HG03066 (cell line): ENCODE measurements around the gene SEC16A.
A peak's percentile ranks its signal among the peaks of the same experiment; 100 is the strongest.
"Not testable (repeated sequence)": the region's sequence is repeated elsewhere in the genome, so short reads cannot be mapped to it uniquely, and the experiment has no call there.

Source experiments
- ATAC-seq: cut with Tn5 transposase; IDR thresholded peaks from one replicate; pipeline ENCODE4 v1.9.1; 2021; ENCODE audit warnings: low read depth; ENCODE audit not compliant: unreplicated experiment

SEC16A gene

GRCh38 chr9:136429683-136430491 is 53.0 kb downstream of the SEC16A start:
- no peak for ATAC-seq

GRCh38 chr9:136429075-136429628 is 53.7 kb downstream of the SEC16A start:
- no peak for ATAC-seq

- ATAC-seq, result no peak
These were observed 56.1 kb downstream of the SEC16A start for GRCh38 chr9:136426787-136427186.

- not testable (repeated sequence) for ATAC-seq
These were observed 57.5 kb downstream of the SEC16A start for GRCh38 chr9:136425367-136425766.

- no peak for ATAC-seq
These were observed 58.0 kb downstream of the SEC16A start for GRCh38 chr9:136424750-136425362.

- ATAC-seq, result no peak
These were observed 59.3 kb downstream of the SEC16A start for GRCh38 chr9:136423432-136424146.

- ATAC-seq, result no peak
These were observed 60.0 kb downstream of the SEC16A start for GRCh38 chr9:136422876-136423275.

GRCh38 chr9:136421791-136422190 is 61.0 kb downstream of the SEC16A start:
- ATAC-seq, result no peak

- no peak for ATAC-seq
These were observed 63.8 kb downstream of the SEC16A start for GRCh38 chr9:136419092-136419420.

- ATAC-seq, result no peak
These were observed 64.4 kb downstream of the SEC16A start for GRCh38 chr9:136418182-136419091.

GRCh38 chr9:136416914-136417313 is 65.9 kb downstream of the SEC16A start:
- no peak for ATAC-seq

GRCh38 chr9:136416427-136416826 is 66.4 kb downstream of the SEC16A start:
- ATAC-seq, result no peak

GRCh38 chr9:136412962-136413361 is 69.9 kb downstream of the SEC16A start:
- ATAC-seq, result no peak

GRCh38 chr9:136411378-136411777 is 71.5 kb downstream of the SEC16A start:
- no peak for ATAC-seq

- ATAC-seq, result peak; percentile 80
These were observed 72.1 kb downstream of the SEC16A start, which contains the start of the genes ENTR1 and PMPCA for GRCh38 chr9:136410500-136411287. TSS of gene ENTR1 (minus strand) at chr9:136410614. CDS start at chr9:136410397, 217 bp downstream. TSS of gene PMPCA (plus strand) at chr9:136410658. CDS start at chr9:136410669, 11 bp downstream.

- peak; percentile 28 for ATAC-seq
These were observed 73.0 kb downstream of the SEC16A start for GRCh38 chr9:136409557-136410455.

- ATAC-seq, result no peak
These were observed 74.9 kb downstream of the SEC16A start for GRCh38 chr9:136407911-136408310.

GRCh38 chr9:136407061-136407460 is 75.8 kb downstream of the SEC16A start:
- not testable (repeated sequence) for ATAC-seq
